ENCODE measurements around the gene ST3GAL3.

DNA sequence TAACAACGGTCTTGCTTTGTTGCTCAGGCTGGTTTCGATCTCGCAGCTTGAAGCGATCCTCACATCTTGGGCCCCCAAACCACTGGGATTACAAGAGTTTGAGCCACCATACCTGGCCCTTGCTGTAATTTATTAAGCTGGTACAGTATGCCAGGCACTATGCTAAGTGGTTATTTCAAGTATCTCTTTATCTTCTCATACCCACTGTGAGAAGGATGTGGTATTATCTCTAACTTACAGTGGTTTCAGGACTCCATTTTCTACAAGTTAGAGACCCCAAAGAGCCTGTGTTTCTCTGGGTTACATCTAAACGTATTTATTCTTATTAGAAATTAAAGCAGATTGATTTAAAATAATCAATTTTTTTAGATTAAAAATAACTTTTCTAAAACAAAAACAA, 8.1 kb upstream of the ST3GAL3 start:
- TF ChIP-seq EZH2 (IDR thresholded peaks at IDR 0.05; ENCODE audit: low read length): no peak
- TF ChIP-seq, protein P1, sequence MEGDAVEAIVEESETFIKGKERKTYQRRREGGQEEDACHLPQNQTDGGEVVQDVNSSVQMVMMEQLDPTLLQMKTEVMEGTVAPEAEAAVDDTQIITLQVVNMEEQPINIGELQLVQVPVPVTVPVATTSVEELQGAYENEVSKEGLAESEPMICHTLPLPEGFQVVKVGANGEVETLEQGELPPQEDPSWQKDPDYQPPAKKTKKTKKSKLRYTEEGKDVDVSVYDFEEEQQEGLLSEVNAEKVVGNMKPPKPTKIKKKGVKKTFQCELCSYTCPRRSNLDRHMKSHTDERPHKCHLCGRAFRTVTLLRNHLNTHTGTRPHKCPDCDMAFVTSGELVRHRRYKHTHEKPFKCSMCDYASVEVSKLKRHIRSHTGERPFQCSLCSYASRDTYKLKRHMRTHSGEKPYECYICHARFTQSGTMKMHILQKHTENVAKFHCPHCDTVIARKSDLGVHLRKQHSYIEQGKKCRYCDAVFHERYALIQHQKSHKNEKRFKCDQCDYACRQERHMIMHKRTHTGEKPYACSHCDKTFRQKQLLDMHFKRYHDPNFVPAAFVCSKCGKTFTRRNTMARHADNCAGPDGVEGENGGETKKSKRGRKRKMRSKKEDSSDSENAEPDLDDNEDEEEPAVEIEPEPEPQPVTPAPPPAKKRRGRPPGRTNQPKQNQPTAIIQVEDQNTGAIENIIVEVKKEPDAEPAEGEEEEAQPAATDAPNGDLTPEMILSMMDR (optimal IDR thresholded peaks at IDR 0.05 in 1 of 3, IDR thresholded peaks at IDR 0.05 in 1 of 3, conservative IDR thresholded peaks at IDR 0.05 in 1 of 3; ENCODE audit: extremely low read depth in 1 of 3, insufficient read depth in 2 of 3, low read length in 3 of 3): no peak

All from keratinocyte (primary cell).